Measurements from ENCODE around the gene NXPE1.
A peak's percentile ranks its signal among the peaks of the same experiment; 100 is the strongest.
"Not testable (repeated sequence)": the region's sequence is repeated elsewhere in the genome, so short reads cannot be mapped to it uniquely, and the experiment has no call there.

The NXPE1 gene

GRCh38 chr11:114559425-114560310 is at the start of gene NXPE1:
Gene NXPE1 (minus strand): TSS chr11:114559881. CDS start chr11:114551201, 8,680 bp downstream.
- no peak for DNase-seq

- DNase-seq, result no peak
These were observed 49.7 kb upstream of the NXPE1 start for GRCh38 chr11:114609429-114609828.

- not testable (repeated sequence) for DNase-seq
These were observed 48.9 kb upstream of the NXPE1 start for GRCh38 chr11:114608605-114609004.

GRCh38 chr11:114607753-114608459 is 48.2 kb upstream of the NXPE1 start:
- DNase-seq, result no peak

GRCh38 chr11:114606802-114607075 is 47.1 kb upstream of the NXPE1 start:
- DNase-seq, result not testable (repeated sequence)

- DNase-seq, result no peak
These were observed 46.5 kb upstream of the NXPE1 start for GRCh38 chr11:114606003-114606801.

GRCh38 chr11:114605370-114605769 is 45.7 kb upstream of the NXPE1 start:
- DNase-seq, result no peak

- no peak for DNase-seq
These were observed 45.2 kb upstream of the NXPE1 start for GRCh38 chr11:114604886-114605285.

- DNase-seq, result no peak
These were observed 44.6 kb upstream of the NXPE1 start for GRCh38 chr11:114604179-114604813.

- not testable (repeated sequence) for DNase-seq
These were observed 43.5 kb upstream of the NXPE1 start for GRCh38 chr11:114603151-114603550.

- no peak for DNase-seq
These were observed 38.8 kb upstream of the NXPE1 start for GRCh38 chr11:114598461-114598860.

- no peak for DNase-seq
These were observed 36.7 kb upstream of the NXPE1 start for GRCh38 chr11:114596175-114596919.

GRCh38 chr11:114595571-114595970 is 35.9 kb upstream of the NXPE1 start, which contains the start of gene NXPE4:
Gene NXPE4 (minus strand): TSS chr11:114595786. CDS start chr11:114594759, 1,027 bp downstream.
- DNase-seq, result no peak

GRCh38 chr11:114594703-114595102 is 35.0 kb upstream of the NXPE1 start:
- no peak for DNase-seq

- DNase-seq, result no peak
These were observed 27.8 kb upstream of the NXPE1 start for GRCh38 chr11:114587398-114587953.

GRCh38 chr11:114586797-114587196 is 27.1 kb upstream of the NXPE1 start:
- no peak for DNase-seq

GRCh38 chr11:114571712-114572111 is 12.0 kb upstream of the NXPE1 start:
- no peak for DNase-seq

GRCh38 chr11:114569801-114570200 is 10.1 kb upstream of the NXPE1 start:
- DNase-seq, result no peak

- DNase-seq, result no peak
These were observed 6.6 kb upstream of the NXPE1 start for GRCh38 chr11:114566276-114566675.

- peak; percentile 63 for DNase-seq
These were observed 5.2 kb upstream of the NXPE1 start for GRCh38 chr11:114564831-114565230.

GRCh38 chr11:114563077-114563476 is 3.4 kb upstream of the NXPE1 start:
- peak; percentile 38 for DNase-seq
